Kidney (tissue), 14 donors: ENCODE results near the gene TGM1. TPM values are rescaled to one million over a fixed set of nuclear protein-coding genes. Genes with fewer than 3 reads are reported as not detected.

ENCODE experiments used
- DNase-seq, 5 donors: peaks; one replicate each; pipeline ENCODE4 v3.0.0-alpha.2; 2013 to 2020
- FAIRE-seq: peaks from 2 replicates; lab custom pipeline; 2012; peaks lifted over from hg19 to GRCh38; lab: Jason Lieb, UNC
- H3K27ac ChIP-seq, 2 donors: one replicate each; pipeline ENCODE4 v1.7.0; 2013; ENCODE audit warnings: low read depth in 2 of 2, low read length in 2 of 2, inconsistent platforms in 1 of 2
- H3K27me3 ChIP-seq: one replicate; pipeline ENCODE4 v1.7.1; 2013; ENCODE audit warnings: low read length, inconsistent platforms; ENCODE audit not compliant: control insufficient read depth, insufficient read depth
- H3K36me3 ChIP-seq, 3 donors: one replicate each; pipeline versions ENCODE4 v1.7.0 to v1.7.1; 2013; ENCODE audit warnings: low read length in 3 of 3, control low read depth in 1 of 3, inconsistent platforms in 1 of 3; ENCODE audit not compliant: insufficient read depth in 3 of 3, control insufficient read depth in 2 of 3
- H3K4me1 ChIP-seq, 3 donors: one replicate each; pipeline versions ENCODE4 v1.7.0 to v1.7.1; 2013; ENCODE audit warnings: low read length in 3 of 3, inconsistent platforms in 1 of 3, low read depth in 1 of 3; ENCODE audit not compliant: control insufficient read depth in 2 of 3, insufficient read depth in 2 of 3
- H3K4me3 ChIP-seq, 3 donors: one replicate each; pipeline versions ENCODE4 v1.7.0 to v1.8.1; 2013; ENCODE audit warnings: low read length in 3 of 3, control low read depth in 1 of 3, inconsistent platforms in 1 of 3
- H3K9ac ChIP-seq, 3 donors: one replicate each; pipeline versions ENCODE4 v1.7.0 to v1.7.1; 2013; ENCODE audit warnings: low read length in 3 of 3, control low read depth in 1 of 3, inconsistent platforms in 1 of 3
- H3K9me3 ChIP-seq, 3 donors: one replicate each; pipeline versions ENCODE4 v1.7.0 to v1.7.1; 2013; ENCODE audit warnings: low read length in 3 of 3, control low read depth in 1 of 3, inconsistent platforms in 1 of 3; ENCODE audit not compliant: control insufficient read depth in 2 of 3, insufficient read depth in 1 of 3
- CTCF ChIP-seq: IDR thresholded peaks from 3 replicates; pipeline ENCODE4 v1.5.1; 2012; ENCODE audit warnings: mild to moderate bottlenecking, moderate library complexity, borderline replicate concordance; ENCODE audit not compliant: insufficient read depth; ENCODE audit errors: extremely low read depth
- intact Hi-C: fragments of 100-400 bp; cut with DNase I; formaldehyde crosslinking; loops from one replicate; pipeline ENCODE4 v1.11.1; 2022
- polyA plus RNA-seq: library from polyadenylated mRNA; stranded (reverse); fragments of 350-450 nt; fragmentation: Illumina TruSeq; extraction: RNeasy Lipid Tissue Mini Kit (QIAGEN cat#74804); gene quantifications from one replicate; pipeline ENCODE4 v1.2.3, GENCODE V29; 2014; ENCODE audit warnings: low read depth, low replicate concordance; ENCODE audit not compliant: insufficient read depth
- total RNA-seq: library from RNA; stranded (reverse); fragmentation: NEBNext Ultra II Directional; extraction: Animal tissue kit (Norgen Biotek cat#: 25700); gene quantifications from one replicate; pipeline ENCODE4 v1.2.1, GENCODE V29; 2021
- donor health status: control.
- donor health status: control.
- donor health status: control.
- donor health status: control.
- donor health status: control.
- donor health status: DM: yes; HTN: yes; CAD: no.
- donor health status: Normal renal cell carcinoma (clear cell type).

The TGM1 gene
- total and polyA plus RNA-seq, 2 donors from 2014 or later = 4.5 to 13.1 TPM

- Histone ChIP-seq H3K27me3 (no peaks in the 10 kb centered on the region), H3K4me1 (no peaks in the 10 kb centered on the region), H3K9ac (no peak overlapping the region), H3K9me3 (no peaks in the 10 kb centered on the region), H3K27ac (no peak overlapping the region), H3K4me3 (no peak overlapping the region), H3K36me3 (peaks cover 0 to 3% (median 3%) of the 10 kb centered on the region in 3 donors)
- no peak for FAIRE-seq
- no peak for TF ChIP-seq CTCF
- DNase-seq = no peak
- intact Hi-C loops = no loop called here
These were observed 21.6 kb upstream of the TGM1 start for GRCh38 chr14:24284501-24285035.

- no peak overlapping the region for H3K4me3 ChIP-seq
- H3K9ac ChIP-seq = no peak overlapping the region
- H3K36me3 ChIP-seq = no peaks in the 10 kb centered on the region
- H3K4me1 ChIP-seq = peaks cover 0 to 3% (median 0%) of the 10 kb centered on the region in 3 donors
- no peaks in the 10 kb centered on the region for H3K27me3 ChIP-seq
- H3K27ac ChIP-seq = no peak overlapping the region
- TF ChIP-seq CTCF = no peak
- FAIRE-seq (no peak), DNase-seq (no peak)
- intact Hi-C loops = no loop called here
- no peaks in the 10 kb centered on the region for H3K9me3 ChIP-seq
These were observed 21.0 kb upstream of the TGM1 start for GRCh38 chr14:24283796-24284460.

GRCh38 chr14:24282736-24283135 lies 19.8 kb upstream of the TGM1 start:
- no peak overlapping the region for H3K9ac ChIP-seq
- H3K9me3 ChIP-seq = no peaks in the 10 kb centered on the region
- peaks cover 0 to 3% (median 0%) of the 10 kb centered on the region in 3 donors for H3K4me1 ChIP-seq
- no peaks in the 10 kb centered on the region for H3K36me3 ChIP-seq
- no peak for TF ChIP-seq CTCF
- no peak for DNase-seq
- H3K4me3 ChIP-seq = no peak overlapping the region
- intact Hi-C loops = no loop called here
- H3K27ac ChIP-seq = no peak overlapping the region
- H3K27me3 ChIP-seq = no peaks in the 10 kb centered on the region
- FAIRE-seq = no peak

GRCh38 chr14:24281636-24282035 lies 18.7 kb upstream of the TGM1 start:
- Histone ChIP-seq H3K9me3 (no peaks in the 10 kb centered on the region), H3K9ac (no peak overlapping the region), H3K27me3 (no peaks in the 10 kb centered on the region), H3K27ac (no peak overlapping the region), H3K4me1 (peaks cover 0 to 3% (median 0%) of the 10 kb centered on the region in 3 donors), H3K4me3 (no peak overlapping the region), H3K36me3 (no peaks in the 10 kb centered on the region)
- DNase-seq = no peak
- no peak for FAIRE-seq
- no peak for TF ChIP-seq CTCF
- intact Hi-C loops = no loop called here
